Ishikawa (cell line): ENCODE measurements around the gene DNAJC18.

ENCODE experiments used
- EP300 ChIP-seq: IDR thresholded peaks from 2 replicates; pipeline ENCODE4 v1.6.1; 2012; ENCODE audit warnings: borderline replicate concordance
- REST ChIP-seq: IDR thresholded peaks from 2 replicates; pipeline ENCODE4 v1.6.1; 2012; ENCODE audit warnings: low read depth, mild to moderate bottlenecking
- USF1 ChIP-seq: IDR thresholded peaks from 2 replicates; pipeline ENCODE4 v1.6.1; 2012
- YY1 ChIP-seq: IDR thresholded peaks from 2 replicates; pipeline ENCODE4 v1.6.1; 2012; ENCODE audit warnings: low read depth

GRCh38 chr5:139395844-139396640 is 43.3 kb downstream of the DNAJC18 start:
- TF ChIP-seq USF1 (no peak), REST (no peak), EP300 (no peak), YY1 (no peak)
